Stimulated activated CD4-positive, alpha-beta T cell treated with anti-CD3 and anti-CD28 coated beads, Interleukin-15, amount 100 ng/mL, for 48 hours (primary cell): ENCODE results near the gene ZNF606.

Experiments
- DNase-seq, 2 donors: peaks; one replicate each; pipeline ENCODE4 v3.0.0-alpha.2; 2020; ENCODE audit warnings: low read depth in 2 of 2

The ZNF606 gene

DNA sequence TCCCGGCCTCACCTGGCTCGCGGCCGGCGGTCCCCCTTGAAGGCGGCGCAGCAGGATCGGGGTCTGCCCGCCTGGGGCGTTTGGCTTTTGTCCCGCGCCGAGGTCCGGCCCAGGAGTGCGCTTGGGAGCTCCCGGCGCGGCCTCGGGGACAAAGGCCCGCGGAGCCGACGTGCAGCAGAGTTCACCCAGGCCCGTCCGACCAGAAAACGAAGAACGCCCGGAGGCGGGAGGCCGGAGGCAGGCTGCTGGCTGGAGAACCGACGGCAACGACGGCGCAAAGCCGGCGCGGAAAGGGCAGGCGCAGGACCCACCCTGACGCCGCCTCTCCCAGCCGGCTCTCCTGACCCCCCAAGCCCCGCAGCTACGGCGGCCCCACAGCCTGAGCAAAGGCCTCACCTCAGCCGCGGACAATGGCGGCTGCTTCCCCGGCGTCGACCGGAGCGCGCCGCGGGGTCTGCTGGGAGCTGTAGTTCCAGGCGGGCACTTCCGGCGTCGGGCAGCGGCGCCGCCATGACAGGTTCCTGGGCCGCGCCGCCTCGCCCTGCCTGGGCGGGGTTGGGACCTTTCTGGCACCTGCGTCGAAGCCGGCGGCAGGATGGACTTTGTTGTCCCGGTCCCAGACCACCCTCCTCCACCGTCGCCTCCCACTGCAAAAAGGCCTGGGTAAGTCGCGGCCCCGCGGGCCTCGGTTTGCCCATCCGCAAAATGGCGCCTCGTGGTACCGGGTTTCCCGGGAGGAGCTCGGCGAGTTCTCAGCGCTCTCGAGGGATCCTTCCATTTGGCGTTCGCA, at the start of gene ZNF606:
ZNF606 (minus strand) TSS at position 437 of the 790 bp plus-strand sequence. CDS start 1,501 bp downstream, outside the sequence.
- DNase-seq = peak; percentile 74 to 78

- no peak for DNase-seq
Measured at GRCh38 chr19:58052256-58052655, 49.6 kb upstream of the ZNF606 start.

- no peak for DNase-seq
Measured at GRCh38 chr19:58047672-58048071, 45.1 kb upstream of the ZNF606 start.

DNA sequence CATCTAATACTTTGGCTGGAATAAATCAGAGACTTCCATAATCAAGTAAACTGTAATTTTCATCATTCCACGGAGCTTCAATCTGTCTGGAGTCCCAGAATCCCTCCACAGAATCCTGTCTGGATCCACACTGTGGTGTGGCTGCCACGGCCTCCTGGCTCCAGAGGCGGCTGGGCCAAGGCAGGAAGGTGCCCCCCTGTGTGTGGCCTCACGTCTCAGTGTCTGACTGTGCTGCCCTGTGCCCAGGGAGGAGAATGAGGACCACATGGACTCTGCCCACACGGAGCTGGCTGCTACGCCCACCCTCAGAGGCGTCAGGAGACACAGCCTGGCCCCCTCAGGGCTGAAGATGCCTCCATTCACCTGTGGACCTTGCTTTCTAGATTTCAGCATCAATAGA, 44.2 kb upstream of the ZNF606 start:
- no peak for DNase-seq

- DNase-seq = no peak
Measured at GRCh38 chr19:58045411-58046050, 42.9 kb upstream of the ZNF606 start.

DNA sequence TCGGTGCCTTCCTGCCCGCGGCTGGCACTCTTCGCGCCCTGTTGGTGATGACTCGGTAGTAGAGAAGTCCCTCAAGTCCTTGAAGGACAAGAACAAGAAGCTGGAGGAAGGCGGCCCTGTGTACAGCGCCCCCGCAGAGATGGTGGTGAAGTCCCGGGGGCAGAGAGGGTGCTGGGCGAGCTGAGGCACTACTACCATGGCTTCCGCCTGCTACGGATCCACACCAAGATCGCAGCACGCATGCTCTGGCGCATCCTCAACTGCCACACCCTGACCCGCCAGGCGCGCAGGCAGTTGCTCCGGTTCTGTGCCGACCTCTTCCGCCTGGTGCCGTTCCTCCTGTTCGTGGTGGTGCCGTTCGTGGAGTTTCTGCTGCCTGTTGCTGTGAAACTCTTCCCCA, 42.3 kb upstream of the ZNF606 start:
- no peak for DNase-seq

GRCh38 chr19:58044391-58044790, 41.8 kb upstream of the ZNF606 start:
- no peak for DNase-seq

GRCh38 chr19:58042495-58043340, 40.1 kb upstream of the ZNF606 start:
- DNase-seq = no peak

GRCh38 chr19:58040751-58041525, 38.3 kb upstream of the ZNF606 start:
- no peak for DNase-seq

DNA sequence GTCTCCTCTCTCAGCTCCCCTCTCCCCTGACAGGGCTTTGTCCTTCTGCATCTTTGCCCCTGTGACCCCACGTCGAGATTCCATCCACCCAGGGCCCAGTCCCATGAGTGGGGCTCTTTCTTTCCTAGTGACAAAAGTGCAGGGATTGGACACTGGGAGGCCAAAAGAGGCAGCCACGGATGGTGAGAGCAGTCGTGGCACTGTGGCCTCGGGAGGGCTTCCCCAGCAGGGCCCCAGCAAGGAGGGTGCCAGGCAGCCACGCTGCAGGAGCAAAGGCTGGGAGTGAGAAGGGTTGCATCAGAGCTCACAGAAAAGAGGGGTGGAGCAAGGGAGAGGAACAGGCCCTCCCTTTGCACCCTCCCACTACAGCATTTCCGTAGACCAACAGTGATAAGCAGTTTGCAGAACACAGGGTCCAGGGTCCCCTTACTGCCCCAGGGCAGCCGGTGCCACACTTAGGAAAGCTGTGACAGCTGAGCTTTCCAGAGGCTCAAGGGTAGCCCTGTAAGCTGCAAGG, 36.1 kb upstream of the ZNF606 start:
- DNase-seq = no peak

- no peak for DNase-seq
Measured at GRCh38 chr19:58037927-58038687, 35.5 kb upstream of the ZNF606 start.

DNA sequence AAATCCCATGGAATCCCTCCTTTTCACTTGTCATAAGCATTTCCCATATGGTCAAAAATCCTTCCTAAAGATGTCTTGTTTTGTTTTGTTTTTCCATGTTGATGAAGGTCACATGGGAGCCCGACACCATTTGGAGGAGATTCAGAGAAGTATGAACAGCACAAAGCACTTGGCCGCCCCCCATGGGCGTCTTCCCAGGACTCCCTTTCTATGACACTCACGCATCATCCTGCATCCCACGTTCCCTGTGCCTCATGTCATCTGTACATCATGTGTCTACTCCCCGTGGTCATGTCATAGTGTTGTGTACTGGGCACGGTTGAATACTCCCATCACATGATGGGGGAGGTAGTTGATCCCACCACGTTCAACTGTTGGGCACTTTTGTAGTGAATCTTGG, 33.2 kb upstream of the ZNF606 start:
- no peak for DNase-seq

GRCh38 chr19:58034477-58034793, 31.8 kb upstream of the ZNF606 start:
- no peak for DNase-seq

GRCh38 chr19:58033741-58034476, 31.3 kb upstream of the ZNF606 start, which contains the start of gene ZSCAN1:
ZSCAN1 (plus strand) TSS chr19:58034025; CDS start chr19:58037837, 3,812 bp downstream.
- DNase-seq = peak; percentile 10 to 17

GRCh38 chr19:58024661-58025060, 22.0 kb upstream of the ZNF606 start:
- DNase-seq = no peak

GRCh38 chr19:58022283-58022660, 19.7 kb upstream of the ZNF606 start:
- no peak for DNase-seq

GRCh38 chr19:58021541-58022282, 19.1 kb upstream of the ZNF606 start:
- peak in 1 of 2 donors; percentile 26 for DNase-seq

DNA sequence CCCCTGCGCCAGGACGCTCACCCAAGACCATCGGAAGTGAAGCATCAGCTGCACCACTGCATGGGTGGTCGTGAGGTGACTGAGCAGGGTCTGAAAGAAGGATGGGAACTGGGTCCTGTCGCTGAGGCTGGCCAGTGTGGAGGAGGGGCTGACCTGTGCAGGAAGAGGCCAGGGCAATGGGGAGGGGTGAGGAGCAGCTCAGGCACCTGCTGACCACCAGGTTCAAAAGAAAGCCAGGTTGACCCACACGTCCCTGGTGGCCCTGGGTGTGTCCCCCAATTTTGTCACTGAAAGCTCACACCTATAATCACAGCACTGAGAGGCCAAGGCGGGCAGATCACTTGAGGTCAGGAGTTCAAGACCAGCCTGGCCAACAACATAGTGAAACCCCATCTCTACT, 17.5 kb upstream of the ZNF606 start:
- no peak for DNase-seq

GRCh38 chr19:58014141-58014540, 11.5 kb upstream of the ZNF606 start:
- DNase-seq = no peak
